GM19025 (cell line): ENCODE results near the gene PANK2.
"Not testable (repeated sequence)": the region's sequence is repeated elsewhere in the genome, so short reads cannot be mapped to it uniquely, and the experiment has no call there.

Source experiments
- ATAC-seq: cut with Tn5 transposase; IDR thresholded peaks from one replicate; pipeline ENCODE4 v1.9.1; 2021; ENCODE audit warnings: mild to moderate bottlenecking, low read depth, moderate library complexity; ENCODE audit not compliant: unreplicated experiment

The PANK2 gene

GRCh38 chr20:3869839-3870634 is 19.1 kb upstream of the PANK2 start:
- no peak for ATAC-seq

GRCh38 chr20:3871550-3872265 is 17.5 kb upstream of the PANK2 start:
- no peak for ATAC-seq

GRCh38 chr20:3873507-3873906 is 15.7 kb upstream of the PANK2 start:
- ATAC-seq: no peak

- no peak for ATAC-seq
Observed at GRCh38 chr20:3874194-3874844, 14.9 kb upstream of the PANK2 start.

GRCh38 chr20:3875378-3875974 is 13.7 kb upstream of the PANK2 start:
- ATAC-seq: no peak

GRCh38 chr20:3876000-3876399 is 13.2 kb upstream of the PANK2 start:
- ATAC-seq: no peak

GRCh38 chr20:3876676-3877075 is 12.5 kb upstream of the PANK2 start:
- no peak for ATAC-seq

- not testable (repeated sequence) for ATAC-seq
Observed at GRCh38 chr20:3878921-3879274, 10.3 kb upstream of the PANK2 start.

- ATAC-seq: no peak
Observed at GRCh38 chr20:3885715-3886114, 3.5 kb upstream of the PANK2 start.

GRCh38 chr20:3887876-3888620 is 1.1 kb upstream of the PANK2 start:
- no peak for ATAC-seq

GRCh38 chr20:3889489-3890397 is 556 bp downstream of the PANK2 start:
- ATAC-seq: peak; percentile 14

GRCh38 chr20:3890398-3890751 is 1.2 kb downstream of the PANK2 start:
- no peak for ATAC-seq

- ATAC-seq: no peak
Observed at GRCh38 chr20:3890999-3891929, 2.1 kb downstream of the PANK2 start.

GRCh38 chr20:3894796-3895195 is 5.6 kb downstream of the PANK2 start:
- no peak for ATAC-seq

GRCh38 chr20:3896302-3896701 is 7.1 kb downstream of the PANK2 start:
- ATAC-seq: no peak

GRCh38 chr20:3896853-3897583 is 7.8 kb downstream of the PANK2 start:
- ATAC-seq: no peak

- not testable (repeated sequence) for ATAC-seq
Observed at GRCh38 chr20:3898181-3898580, 9.0 kb downstream of the PANK2 start.

- ATAC-seq: no peak
Observed at GRCh38 chr20:3898639-3899038, 9.5 kb downstream of the PANK2 start.
